ENCODE measurements around the gene GPS1. TPM values are rescaled to one million over a fixed set of nuclear protein-coding genes. Genes with fewer than 3 reads are reported as not detected.

GPS1 gene
- total and polyA plus RNA-seq, 5 donors = 75.1 to 93.7 (median 87.8) TPM

DNA sequence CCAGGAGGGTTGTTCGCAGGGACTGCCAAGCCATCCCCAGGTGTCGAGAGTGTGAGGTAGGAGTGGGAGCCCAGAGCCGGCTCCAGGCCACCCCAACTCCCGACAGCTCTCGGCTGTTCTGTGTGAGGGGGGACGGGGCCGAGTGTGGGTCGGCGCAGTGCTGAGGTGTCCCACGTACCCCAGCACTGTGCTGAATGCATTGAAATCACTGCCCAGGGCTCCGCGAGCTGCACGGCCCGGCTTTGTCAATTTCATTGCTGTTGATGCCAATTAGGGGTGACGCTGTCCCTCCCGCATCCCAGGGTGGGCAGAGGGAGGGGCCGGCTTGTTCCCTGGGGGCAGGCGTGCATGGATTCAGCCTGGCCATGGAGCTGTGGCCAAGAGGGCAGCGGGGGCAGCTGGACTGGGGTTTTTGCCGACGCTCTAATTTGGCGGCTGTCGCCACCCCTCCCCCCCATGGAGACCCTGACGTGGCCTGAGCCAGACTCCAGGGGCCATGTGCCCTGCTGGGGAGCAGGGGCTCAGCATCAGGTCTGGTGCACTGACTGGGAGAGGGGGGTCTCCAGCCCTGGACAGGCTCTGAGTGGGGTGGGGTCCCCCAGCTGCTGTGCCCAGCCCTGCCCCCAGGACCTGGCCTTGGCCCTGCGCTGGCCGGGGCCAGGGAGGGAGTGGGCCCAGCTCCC lies 43.3 kb upstream of the GPS1 start:
- DNase-seq (no peak), ATAC-seq (no peak)
- H3K27me3 ChIP-seq (ENCODE audit: control insufficient read depth, insufficient read depth) = no peaks in the 10 kb centered on the region
- intact Hi-C loops (cut with DNase I) = no loop called here
- no peaks in the 10 kb centered on the region for H3K9me3 ChIP-seq (ENCODE audit: control insufficient read depth, low read length)
- no peaks in the 10 kb centered on the region for H3K4me1 ChIP-seq (ENCODE audit: control insufficient read depth, insufficient read depth, low read length)
- no peak overlapping the region for H3K27ac ChIP-seq (ENCODE audit: low read length)
- 82% methylated on average over 26 of the region's 26 CpGs for WGBS
- H3K4me3 ChIP-seq (ENCODE audit: low read length) = no peak overlapping the region

- Histone ChIP-seq H3K27ac (ENCODE audit: low read length) (no peak overlapping the region), H3K4me1 (ENCODE audit: control insufficient read depth, insufficient read depth, low read length) (peaks cover under 1% of the 10 kb centered on the region), H3K27me3 (ENCODE audit: control insufficient read depth, insufficient read depth) (no peaks in the 10 kb centered on the region), H3K4me3 (ENCODE audit: low read length) (no peak overlapping the region), H3K9me3 (ENCODE audit: control insufficient read depth, low read length) (no peaks in the 10 kb centered on the region)
- DNase-seq (no peak), ATAC-seq (no peak)
- intact Hi-C loops (cut with DNase I) = no loop called here
- WGBS = 92% methylated on average over 28 of the region's 28 CpGs
Observed at GRCh38 chr17:82008941-82009405, 42.7 kb upstream of the GPS1 start.

DNA sequence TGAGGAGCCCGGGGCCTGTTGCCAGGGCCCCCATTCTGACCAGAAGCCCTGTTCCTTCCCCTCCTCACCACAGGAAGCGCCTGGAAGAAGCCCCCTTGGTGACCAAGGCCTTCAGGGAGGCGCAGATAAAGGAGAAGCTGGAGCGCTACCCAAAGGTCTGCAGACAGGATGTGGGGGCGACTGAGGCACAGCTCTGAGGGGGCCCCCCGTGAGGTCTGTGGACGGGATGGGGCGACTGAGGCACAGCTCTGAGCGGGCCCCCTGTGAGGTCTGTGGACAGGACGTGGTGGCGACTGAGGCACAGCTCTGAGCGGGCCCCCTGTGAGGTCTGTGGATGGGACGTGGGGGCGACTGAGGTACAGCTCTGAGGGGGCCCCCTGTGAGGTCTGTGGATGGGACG lies 42.3 kb upstream of the GPS1 start:
- 92% methylated on average over 15 of the region's 15 CpGs for WGBS
- H3K4me3 ChIP-seq (ENCODE audit: low read length) = no peak overlapping the region
- intact Hi-C loops (cut with DNase I) = no loop called here
- H3K9me3 ChIP-seq (ENCODE audit: control insufficient read depth, low read length) = no peaks in the 10 kb centered on the region
- ATAC-seq = no peak
- no peak overlapping the region for H3K27ac ChIP-seq (ENCODE audit: low read length)
- DNase-seq = no peak
- no peaks in the 10 kb centered on the region for H3K27me3 ChIP-seq (ENCODE audit: control insufficient read depth, insufficient read depth)
- peaks cover 2% of the 10 kb centered on the region for H3K4me1 ChIP-seq (ENCODE audit: control insufficient read depth, insufficient read depth, low read length)

DNA sequence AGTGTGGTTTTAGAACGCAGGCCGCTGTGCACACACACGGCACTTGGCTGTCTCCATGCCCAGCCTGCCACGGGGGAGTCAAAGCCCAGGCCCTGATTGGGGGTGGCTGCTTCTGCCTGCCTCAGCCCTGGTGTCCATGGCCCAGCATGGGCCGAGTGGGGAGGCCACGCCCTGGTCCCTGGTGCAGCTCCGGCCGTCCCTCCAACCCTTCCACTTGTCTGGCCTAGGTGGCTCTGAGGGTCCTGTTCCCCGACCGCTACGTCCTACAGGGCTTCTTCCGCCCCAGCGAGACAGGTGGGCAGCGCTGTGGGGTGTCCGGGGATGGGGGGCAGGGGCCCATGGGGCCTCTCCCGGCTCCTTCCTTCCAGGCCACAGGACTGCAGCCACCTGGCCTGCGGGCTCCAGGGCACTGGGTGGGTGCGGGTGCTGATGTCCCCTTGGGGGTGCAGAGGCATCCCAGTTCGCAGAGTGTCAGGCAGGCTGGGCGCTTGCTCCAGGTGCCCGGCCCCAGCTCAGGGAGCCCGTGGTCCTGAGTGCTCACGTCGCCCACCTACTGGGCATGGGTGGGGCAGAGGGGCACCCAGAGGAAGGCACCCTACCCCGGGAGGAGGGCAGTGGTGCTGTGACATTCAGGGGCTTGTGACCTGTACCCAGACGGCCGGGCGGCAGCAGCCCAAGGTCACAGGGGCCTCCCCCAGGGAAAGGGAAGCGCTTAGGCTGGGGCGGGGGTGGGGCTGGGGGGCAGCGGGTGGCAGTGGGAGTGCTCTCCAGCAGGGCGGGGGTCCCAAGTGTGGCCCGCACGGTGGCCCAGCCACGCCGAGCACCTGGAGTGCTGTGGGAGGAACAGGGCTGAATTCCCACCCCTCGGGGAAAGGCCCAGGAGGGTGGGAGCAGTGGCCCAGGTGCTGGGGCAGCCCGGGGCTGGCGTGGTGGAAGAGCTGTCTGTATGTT lies 40.8 kb upstream of the GPS1 start:
- intact Hi-C loops (cut with DNase I) = no loop called here
- 95% methylated on average over 39 of the region's 39 CpGs for WGBS
- Histone ChIP-seq H3K27ac (ENCODE audit: low read length) (no peak overlapping the region), H3K4me1 (ENCODE audit: control insufficient read depth, insufficient read depth, low read length) (peaks cover 2% of the 10 kb centered on the region), H3K27me3 (ENCODE audit: control insufficient read depth, insufficient read depth) (no peaks in the 10 kb centered on the region), H3K4me3 (ENCODE audit: low read length) (no peak overlapping the region), H3K9me3 (ENCODE audit: control insufficient read depth, low read length) (no peaks in the 10 kb centered on the region)
- DNase-seq (no peak), ATAC-seq (no peak)

GRCh38 chr17:82011617-82012187 lies 40.0 kb upstream of the GPS1 start:
- DNase-seq = no peak
- intact Hi-C loops (cut with DNase I) = no loop called here
- H3K27ac ChIP-seq (ENCODE audit: low read length) = no peak overlapping the region
- peaks cover 2% of the 10 kb centered on the region for H3K4me1 ChIP-seq (ENCODE audit: control insufficient read depth, insufficient read depth, low read length)
- H3K9me3 ChIP-seq (ENCODE audit: control insufficient read depth, low read length) = no peaks in the 10 kb centered on the region
- no peaks in the 10 kb centered on the region for H3K27me3 ChIP-seq (ENCODE audit: control insufficient read depth, insufficient read depth)
- WGBS = 93% methylated on average over 19 of the region's 19 CpGs
- no peak overlapping the region for H3K4me3 ChIP-seq (ENCODE audit: low read length)
- no peak for ATAC-seq

DNA sequence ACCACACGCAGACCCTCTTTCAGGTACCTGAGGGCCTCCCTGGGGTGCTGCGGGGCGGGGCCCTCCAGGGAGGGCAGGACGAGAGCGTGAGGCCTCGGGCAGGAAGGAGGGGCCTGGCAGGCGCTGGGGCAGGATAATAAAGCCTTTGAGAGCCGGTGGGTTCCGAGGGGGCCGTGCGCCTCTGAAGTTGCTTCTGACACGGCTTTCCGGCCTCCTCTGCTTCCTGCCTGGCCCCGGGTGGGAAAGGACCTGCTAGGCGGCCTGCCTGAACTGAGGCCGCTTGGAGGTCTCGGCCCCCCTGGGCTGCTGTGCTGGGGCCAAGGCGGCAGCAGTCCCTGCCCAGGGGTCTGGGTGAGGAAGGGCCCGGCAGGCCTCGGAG lies 39.4 kb upstream of the GPS1 start:
- intact Hi-C loops (cut with DNase I) = no loop called here
- no peak overlapping the region for H3K27ac ChIP-seq (ENCODE audit: low read length)
- 72% methylated on average over 20 of the region's 20 CpGs for WGBS

GRCh38 chr17:82012640-82013295 lies 38.9 kb upstream of the GPS1 start:
- intact Hi-C loops (cut with DNase I) = no loop called here
- 83% methylated on average over 19 of the region's 19 CpGs for WGBS
- no peak for ATAC-seq
- Histone ChIP-seq H3K4me1 (ENCODE audit: control insufficient read depth, insufficient read depth, low read length) (peaks cover 2% of the 10 kb centered on the region), H3K27ac (ENCODE audit: low read length) (peak overlapping the region; percentile 16), H3K9me3 (ENCODE audit: control insufficient read depth, low read length) (no peaks in the 10 kb centered on the region), H3K4me3 (ENCODE audit: low read length) (no peak overlapping the region), H3K27me3 (ENCODE audit: control insufficient read depth, insufficient read depth) (no peaks in the 10 kb centered on the region)
- DNase-seq = no peak

More for the DNA sequence above, 39.4 kb upstream of the GPS1 start:
- H3K9me3 ChIP-seq (ENCODE audit: control insufficient read depth, low read length) = no peaks in the 10 kb centered on the region
- DNase-seq (no peak), ATAC-seq (no peak)
- no peak overlapping the region for H3K4me3 ChIP-seq (ENCODE audit: low read length)
- no peaks in the 10 kb centered on the region for H3K27me3 ChIP-seq (ENCODE audit: control insufficient read depth, insufficient read depth)
- H3K4me1 ChIP-seq (ENCODE audit: control insufficient read depth, insufficient read depth, low read length) = peaks cover 2% of the 10 kb centered on the region

DNA sequence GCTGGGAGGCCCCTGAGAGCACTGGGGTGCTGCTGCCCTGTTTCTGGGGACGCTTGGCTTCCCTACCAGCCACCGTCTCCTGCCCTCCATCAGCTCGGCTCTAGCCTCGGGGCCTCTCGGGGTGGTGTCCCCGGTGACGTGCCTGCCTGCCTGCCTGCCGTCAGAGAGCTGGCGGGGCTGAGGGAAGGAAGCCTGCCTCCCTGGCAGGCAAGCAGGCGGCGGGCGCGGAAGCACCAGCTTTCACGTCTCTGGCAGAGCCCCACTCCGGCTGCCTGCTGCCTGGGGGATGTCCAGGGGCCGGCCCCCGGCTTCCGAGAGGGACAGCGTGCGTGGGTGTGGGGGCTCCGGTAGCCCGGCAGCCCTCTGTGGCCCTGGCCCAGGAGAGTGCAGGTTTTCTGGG lies 38.4 kb upstream of the GPS1 start:
- intact Hi-C loops (cut with DNase I) = no loop called here
- 66% methylated on average over 22 of the region's 22 CpGs for WGBS

GRCh38 chr17:82013772-82014321 lies 37.9 kb upstream of the GPS1 start:
- Histone ChIP-seq H3K4me1 (ENCODE audit: control insufficient read depth, insufficient read depth, low read length) (peaks cover 2% of the 10 kb centered on the region), H3K27me3 (ENCODE audit: control insufficient read depth, insufficient read depth) (no peaks in the 10 kb centered on the region), H3K27ac (ENCODE audit: low read length) (peak overlapping the region; percentile 76), H3K4me3 (ENCODE audit: low read length) (no peak overlapping the region), H3K9me3 (ENCODE audit: control insufficient read depth, low read length) (no peaks in the 10 kb centered on the region)
- DNase-seq (no peak), ATAC-seq (peak; percentile 4 to 5)
- intact Hi-C loops (cut with DNase I) = no loop called here
- WGBS = 79% methylated on average over 16 of the region's 16 CpGs

More for the DNA sequence above, 38.4 kb upstream of the GPS1 start:
- Histone ChIP-seq H3K27me3 (ENCODE audit: control insufficient read depth, insufficient read depth) (no peaks in the 10 kb centered on the region), H3K4me1 (ENCODE audit: control insufficient read depth, insufficient read depth, low read length) (peaks cover 2% of the 10 kb centered on the region), H3K4me3 (ENCODE audit: low read length) (no peak overlapping the region), H3K27ac (ENCODE audit: low read length) (peak overlapping the region; percentile 76), H3K9me3 (ENCODE audit: control insufficient read depth, low read length) (no peaks in the 10 kb centered on the region)
- ATAC-seq = peak; percentile 12 to 20
- DNase-seq = no peak

DNA sequence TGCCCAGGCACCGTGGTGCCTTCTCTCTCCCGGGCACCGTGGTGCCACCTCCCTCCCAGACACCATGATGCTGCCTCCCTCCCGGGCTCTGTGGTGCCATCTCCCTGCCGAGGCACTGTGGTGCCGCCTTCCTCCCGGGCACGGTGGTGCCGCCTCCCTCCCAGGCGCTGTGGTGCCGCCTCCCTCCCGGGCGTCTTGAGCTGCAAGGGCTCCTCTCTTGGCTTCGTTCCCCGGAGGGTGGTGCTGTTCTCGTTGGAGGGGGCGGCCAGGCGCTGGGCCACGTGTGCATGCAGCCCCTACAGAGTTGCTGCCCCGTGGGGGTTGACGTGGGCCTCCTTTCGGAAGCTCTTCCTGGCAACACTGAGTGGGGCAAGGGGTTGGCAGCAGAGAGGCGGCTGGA lies 37.3 kb upstream of the GPS1 start:
- intact Hi-C loops (cut with DNase I) = no loop called here

More for the DNA sequence above, 37.3 kb upstream of the GPS1 start:
- DNase-seq = no peak
- no peak overlapping the region for H3K4me3 ChIP-seq (ENCODE audit: low read length)
- H3K4me1 ChIP-seq (ENCODE audit: control insufficient read depth, insufficient read depth, low read length) = peaks cover 2% of the 10 kb centered on the region
- no peak overlapping the region for H3K27ac ChIP-seq (ENCODE audit: low read length)
- H3K9me3 ChIP-seq (ENCODE audit: control insufficient read depth, low read length) = no peaks in the 10 kb centered on the region
- ATAC-seq = no peak
- H3K27me3 ChIP-seq (ENCODE audit: control insufficient read depth, insufficient read depth) = no peaks in the 10 kb centered on the region
- WGBS = 68% methylated on average over 23 of the region's 23 CpGs

Measured in right cardiac atrium (tissue), 5 donors.